Activated T-cell treated with anti-CD3 and anti-CD28 coated beads, Interleukin-2, amount 50 U/mL, for 24 hours (primary cell): Measurements from ENCODE around the gene PPP1R3A.

Source experiments
- DNase-seq: peaks from one replicate; pipeline ENCODE4 v3.0.0-alpha.2; 2020
- H3K27ac Mint-ChIP-seq: 2 replicates; pipeline ENCODE4 v1.8.0; 2020; ENCODE audit warnings: mild to moderate bottlenecking, mixed read lengths
- H3K27me3 Mint-ChIP-seq: 2 replicates; pipeline ENCODE4 v1.8.0; 2020; ENCODE audit warnings: mixed read lengths
- H3K36me3 Mint-ChIP-seq: 2 replicates; pipeline ENCODE4 v1.8.0; 2020; ENCODE audit warnings: low read depth, mixed read lengths
- H3K4me1 Mint-ChIP-seq: 2 replicates; pipeline ENCODE4 v1.8.0; 2020; ENCODE audit warnings: low read depth, mixed read lengths
- H3K4me3 Mint-ChIP-seq: 2 replicates; pipeline ENCODE4 v1.8.0; 2020; ENCODE audit warnings: mild to moderate bottlenecking, moderate library complexity, mixed read lengths
- H3K9me3 Mint-ChIP-seq: 2 replicates; pipeline ENCODE4 v1.8.0; 2020; ENCODE audit warnings: mixed read lengths

PPP1R3A gene

GRCh38 chr7:113835367-113835766 lies 83.4 kb downstream of the PPP1R3A start:
- no peaks in the 10 kb centered on the region for H3K27me3 Mint-ChIP-seq
- H3K4me3 Mint-ChIP-seq = no peak overlapping the region
- no peak for DNase-seq
- no peak overlapping the region for H3K27ac Mint-ChIP-seq
- no peaks in the 10 kb centered on the region for H3K36me3 Mint-ChIP-seq
- H3K9me3 Mint-ChIP-seq = no peaks in the 10 kb centered on the region
- H3K4me1 Mint-ChIP-seq = no peaks in the 10 kb centered on the region

- Mint-ChIP-seq H3K4me3 (no peak overlapping the region), H3K27me3 (no peaks in the 10 kb centered on the region), H3K36me3 (no peaks in the 10 kb centered on the region), H3K4me1 (no peaks in the 10 kb centered on the region), H3K9me3 (peaks cover 3% of the 10 kb centered on the region), H3K27ac (no peak overlapping the region)
- DNase-seq = no peak
Measured at GRCh38 chr7:113832196-113832745, 86.5 kb downstream of the PPP1R3A start.

- no peaks in the 10 kb centered on the region for H3K27me3 Mint-ChIP-seq
- H3K4me3 Mint-ChIP-seq = no peak overlapping the region
- peaks cover 3% of the 10 kb centered on the region for H3K9me3 Mint-ChIP-seq
- H3K27ac Mint-ChIP-seq = no peak overlapping the region
- no peak for DNase-seq
- no peaks in the 10 kb centered on the region for H3K4me1 Mint-ChIP-seq
- no peaks in the 10 kb centered on the region for H3K36me3 Mint-ChIP-seq
Measured at GRCh38 chr7:113831556-113831955, 87.3 kb downstream of the PPP1R3A start.

GRCh38 chr7:113828581-113828980 lies 90.2 kb downstream of the PPP1R3A start:
- Mint-ChIP-seq H3K27ac (no peak overlapping the region), H3K27me3 (no peaks in the 10 kb centered on the region), H3K4me3 (no peak overlapping the region), H3K9me3 (peaks cover 3% of the 10 kb centered on the region), H3K36me3 (no peaks in the 10 kb centered on the region), H3K4me1 (no peaks in the 10 kb centered on the region)
- DNase-seq = no peak
